Upper lobe of right lung (tissue), 1 donor: ENCODE data around the gene SH3RF2. TPM values are rescaled to one million over a fixed set of nuclear protein-coding genes. Genes with fewer than 3 reads are reported as not detected.
"Not testable (repeated sequence)": the region's sequence is repeated elsewhere in the genome, so short reads cannot be mapped to it uniquely, and the experiment has no call there.

ENCODE experiments used
- ATAC-seq: fragments of 200-7000 bp; cut with Tn5 transposase; one replicate; pipeline ENCODE4 v1.9.1; 2020; ENCODE audit warnings: mild to moderate bottlenecking, moderate library complexity
- DNase-seq: peaks from one replicate; pipeline ENCODE4 v3.0.0-alpha.2; 2020
- H3K27ac ChIP-seq: fragments of 200-600 bp; one replicate; pipeline ENCODE4 v1.8.0; 2022
- H3K27me3 ChIP-seq: fragments of 200-600 bp; one replicate; pipeline ENCODE4 v1.8.0; 2022; ENCODE audit warnings: mild to moderate bottlenecking
- H3K36me3 ChIP-seq: fragments of 200-600 bp; one replicate; pipeline ENCODE4 v1.8.0; 2022
- H3K4me1 ChIP-seq: fragments of 200-600 bp; one replicate; pipeline ENCODE4 v1.8.0; 2022
- H3K4me3 ChIP-seq: fragments of 200-600 bp; one replicate; pipeline ENCODE4 v1.8.0; 2022; ENCODE audit warnings: mild to moderate bottlenecking
- H3K9me3 ChIP-seq: fragments of 200-600 bp; one replicate; pipeline ENCODE4 v1.8.0; 2022
- CTCF ChIP-seq: fragments of 200-600 bp; IDR thresholded peaks from one replicate; pipeline ENCODE4 v1.8.0; 2022; ENCODE audit warnings: antibody characterized with exemption
- intact Hi-C: fragments of 100-400 bp; cut with DNase I; formaldehyde crosslinking; loops from one replicate; pipeline ENCODE4 v1.11.0; 2022
- total RNA-seq: library from RNA; stranded (reverse); fragmentation: NEBNext Ultra II Directional; extraction: Animal tissue kit (Norgen Biotek cat#: 25700); gene quantifications from one replicate; pipeline ENCODE4 v1.2.1, GENCODE V29; 2021
- donor health status: DM: no; HTN: yes; CAD: no; lungs with severe emphysema.

The SH3RF2 gene
- total RNA-seq, 1 donor from 2014 or later = 12.4 TPM

- Histone ChIP-seq H3K36me3 (no peaks in the 10 kb centered on the region), H3K4me3 (no peak overlapping the region), H3K27ac (no peak overlapping the region), H3K9me3 (no peaks in the 10 kb centered on the region), H3K4me1 (no peaks in the 10 kb centered on the region), H3K27me3 (no peaks in the 10 kb centered on the region)
- no peak for TF ChIP-seq CTCF
- DNase-seq (no peak), ATAC-seq (peak; percentile 87)
- intact Hi-C loops = no loop called here
Observed at GRCh38 chr5:146006470-146007190, 70.3 kb downstream of the SH3RF2 start.

- ATAC-seq (peak; percentile 63), DNase-seq (no peak)
- intact Hi-C loops = no loop called here
- Histone ChIP-seq H3K4me1 (no peaks in the 10 kb centered on the region), H3K27me3 (no peaks in the 10 kb centered on the region), H3K9me3 (no peaks in the 10 kb centered on the region), H3K36me3 (no peaks in the 10 kb centered on the region), H3K27ac (no peak overlapping the region), H3K4me3 (no peak overlapping the region)
- no peak for TF ChIP-seq CTCF
Observed at GRCh38 chr5:146007270-146007669, 70.9 kb downstream of the SH3RF2 start.

- Histone ChIP-seq H3K27ac (no peak overlapping the region), H3K27me3 (no peaks in the 10 kb centered on the region), H3K4me1 (no peaks in the 10 kb centered on the region), H3K9me3 (no peaks in the 10 kb centered on the region), H3K36me3 (no peaks in the 10 kb centered on the region), H3K4me3 (no peak overlapping the region)
- intact Hi-C loops = no loop called here
- no peak for ATAC-seq
- no peak for TF ChIP-seq CTCF
- DNase-seq = no peak
Observed at GRCh38 chr5:146007989-146008388, 71.6 kb downstream of the SH3RF2 start.

- H3K4me3 ChIP-seq = no peak overlapping the region
- H3K4me1 ChIP-seq = no peaks in the 10 kb centered on the region
- no peak for DNase-seq
- TF ChIP-seq CTCF = no peak
- H3K27me3 ChIP-seq = no peaks in the 10 kb centered on the region
- no peak for ATAC-seq
- no peaks in the 10 kb centered on the region for H3K9me3 ChIP-seq
- no peak overlapping the region for H3K27ac ChIP-seq
- intact Hi-C loops = no loop called here
- H3K36me3 ChIP-seq = no peaks in the 10 kb centered on the region
Observed at GRCh38 chr5:146009020-146009419, 72.6 kb downstream of the SH3RF2 start.

GRCh38 chr5:146010447-146010846, 74.1 kb downstream of the SH3RF2 start:
- H3K27ac ChIP-seq, H3K4me3 ChIP-seq, H3K36me3 ChIP-seq, DNase-seq, intact Hi-C loops, H3K4me1 ChIP-seq, ATAC-seq, H3K9me3 ChIP-seq, H3K27me3 ChIP-seq: not testable (repeated sequence)

- H3K4me3 ChIP-seq = no peak overlapping the region
- H3K4me1 ChIP-seq = no peaks in the 10 kb centered on the region
- DNase-seq (no peak), ATAC-seq (no peak)
- intact Hi-C loops = no loop called here
- H3K9me3 ChIP-seq = no peaks in the 10 kb centered on the region
- no peaks in the 10 kb centered on the region for H3K27me3 ChIP-seq
- H3K36me3 ChIP-seq = no peaks in the 10 kb centered on the region
- TF ChIP-seq CTCF = no peak
- no peak overlapping the region for H3K27ac ChIP-seq
Observed at GRCh38 chr5:146013761-146014160, 77.4 kb downstream of the SH3RF2 start.
